ENCODE results near the gene METTL21A.

Gene METTL21A

GRCh38 chr2:207624185-207625013 is 795 bp downstream of the METTL21A start:
- peak; percentile 29 to 59 for DNase-seq (ENCODE audit: low read depth in 2 of 2)

GRCh38 chr2:207621501-207622039 is 3.6 kb downstream of the METTL21A start:
- DNase-seq (ENCODE audit: low read depth in 2 of 2), result no peak

- no peak for DNase-seq (ENCODE audit: low read depth in 2 of 2)
Observed at GRCh38 chr2:207619764-207620203, 5.4 kb downstream of the METTL21A start.

- DNase-seq (ENCODE audit: low read depth in 2 of 2), result no peak
Observed at GRCh38 chr2:207617011-207617671, 8.1 kb downstream of the METTL21A start.

GRCh38 chr2:207616185-207616584 is 9.0 kb downstream of the METTL21A start:
- DNase-seq (ENCODE audit: low read depth in 2 of 2), result no peak

GRCh38 chr2:207614824-207615223 is 10.4 kb downstream of the METTL21A start:
- DNase-seq (ENCODE audit: low read depth in 2 of 2), result no peak

GRCh38 chr2:207612714-207613113 is 12.5 kb downstream of the METTL21A start:
- DNase-seq (ENCODE audit: low read depth in 2 of 2), result no peak

- DNase-seq (ENCODE audit: low read depth in 2 of 2), result no peak
Observed at GRCh38 chr2:207606829-207607228, 18.4 kb downstream of the METTL21A start.

- no peak for DNase-seq (ENCODE audit: low read depth in 2 of 2)
Observed at GRCh38 chr2:207606399-207606798, 18.8 kb downstream of the METTL21A start.

- no peak for DNase-seq (ENCODE audit: low read depth in 2 of 2)
Observed at GRCh38 chr2:207603486-207603885, 21.7 kb downstream of the METTL21A start.

GRCh38 chr2:207601774-207602173 is 23.4 kb downstream of the METTL21A start:
- no peak for DNase-seq (ENCODE audit: low read depth in 2 of 2)

GRCh38 chr2:207600231-207600630 is 25.0 kb downstream of the METTL21A start:
- no peak for DNase-seq (ENCODE audit: low read depth in 2 of 2)

- DNase-seq (ENCODE audit: low read depth in 2 of 2), result no peak
Observed at GRCh38 chr2:207599636-207600035, 25.6 kb downstream of the METTL21A start.

GRCh38 chr2:207594731-207595130 is 30.5 kb downstream of the METTL21A start:
- DNase-seq (ENCODE audit: low read depth in 2 of 2), result no peak

GRCh38 chr2:207594264-207594663 is 30.9 kb downstream of the METTL21A start:
- no peak for DNase-seq (ENCODE audit: low read depth in 2 of 2)

GRCh38 chr2:207593277-207593676 is 31.9 kb downstream of the METTL21A start:
- DNase-seq (ENCODE audit: low read depth in 2 of 2), result no peak

GRCh38 chr2:207589143-207589542 is 36.1 kb downstream of the METTL21A start:
- DNase-seq (ENCODE audit: low read depth in 2 of 2), result no peak

GRCh38 chr2:207587305-207587704 is 37.9 kb downstream of the METTL21A start:
- DNase-seq (ENCODE audit: low read depth in 2 of 2), result no peak

GRCh38 chr2:207584952-207585351 is 40.2 kb downstream of the METTL21A start:
- no peak for DNase-seq (ENCODE audit: low read depth in 2 of 2)

- no peak for DNase-seq (ENCODE audit: low read depth in 2 of 2)
Observed at GRCh38 chr2:207571370-207571769, 53.8 kb downstream of the METTL21A start.

- DNase-seq (ENCODE audit: low read depth in 2 of 2), result no peak
Observed at GRCh38 chr2:207567671-207568070, 57.5 kb downstream of the METTL21A start.

GRCh38 chr2:207565736-207566500 is 59.3 kb downstream of the METTL21A start:
- DNase-seq (ENCODE audit: low read depth in 2 of 2), result no peak
